Measurements from ENCODE around the gene CDK13.
"Not testable (repeated sequence)": the region's sequence is repeated elsewhere in the genome, so short reads cannot be mapped to it uniquely, and the experiment has no call there.

Gene CDK13

DNA sequence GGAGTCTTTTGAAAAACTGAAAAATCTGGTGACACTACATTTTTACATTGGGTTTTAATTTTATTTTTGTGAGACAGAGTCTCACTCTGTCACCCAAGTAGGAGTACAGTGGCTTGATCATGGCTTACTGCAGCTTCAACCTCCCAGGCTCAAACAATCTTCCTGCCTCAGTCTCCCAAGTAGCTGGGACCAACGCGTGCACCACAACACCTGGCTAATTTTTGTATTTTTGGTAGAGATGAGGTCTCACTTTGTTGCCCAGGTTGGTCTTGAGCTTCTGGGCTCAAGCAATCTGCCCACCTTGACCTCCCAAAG, 172.8 kb downstream of the CDK13 start:
- Histone ChIP-seq H3K9me3 (ENCODE audit: control insufficient read depth, insufficient read depth, low read length) (no peaks in the 10 kb centered on the region), H3K4me3 (ENCODE audit: low read length) (no peak overlapping the region), H3K4me1 (ENCODE audit: control insufficient read depth, insufficient read depth, low read length) (no peaks in the 10 kb centered on the region), H3K27ac (ENCODE audit: low read length) (no peak overlapping the region), H3K27me3 (ENCODE audit: control insufficient read depth, insufficient read depth, low read length) (no peaks in the 10 kb centered on the region), H3K36me3 (ENCODE audit: control insufficient read depth, insufficient read depth, low read length) (no peaks in the 10 kb centered on the region)
- DNase-seq (ENCODE audit: low read depth, low spot score): no peak
- WGBS (ENCODE audit: insufficient coverage, insufficient read length): no CpG with 5 or more reads among the region's 2 CpGs

DNA sequence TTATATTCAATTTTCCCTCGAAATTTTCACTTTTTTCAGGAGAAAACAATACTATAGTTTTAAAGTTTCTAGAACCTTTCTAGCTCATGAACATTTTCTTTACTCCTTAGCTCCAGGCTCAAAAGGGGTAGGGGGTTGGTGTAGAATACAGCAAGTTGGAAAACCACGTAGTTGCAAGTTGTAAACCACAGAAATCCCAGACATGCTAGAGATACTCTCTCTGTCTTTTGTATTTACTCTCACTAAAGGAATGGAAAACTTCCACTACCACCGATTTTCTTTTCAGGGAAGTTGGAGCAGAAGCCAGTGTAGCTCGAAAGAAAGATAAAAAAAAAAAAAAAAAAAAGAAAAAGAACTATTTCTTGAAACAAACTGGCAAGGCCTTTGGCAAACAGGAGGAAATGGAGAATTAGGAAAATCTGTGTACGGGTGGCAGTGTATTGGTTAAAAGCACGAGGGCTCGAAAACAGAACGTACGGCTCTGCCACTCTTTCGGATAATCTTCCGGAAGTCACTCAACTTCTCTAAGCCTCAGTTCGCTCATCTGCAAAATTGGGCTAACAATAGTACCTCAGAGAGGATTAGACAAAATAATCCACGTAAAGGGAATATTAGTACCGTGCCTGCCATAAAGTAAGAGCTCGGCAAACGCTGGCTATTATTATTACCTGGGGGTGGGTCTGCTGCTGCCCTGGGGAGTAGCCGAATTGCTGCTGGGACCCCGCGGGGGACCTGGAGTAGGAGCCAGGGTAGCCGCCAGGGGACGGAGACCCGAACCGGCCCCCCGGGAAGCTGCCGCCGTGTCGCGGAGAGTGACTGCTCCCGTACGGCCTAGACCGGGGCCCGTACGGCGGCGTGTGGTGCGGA, 183.7 kb downstream of the CDK13 start:
- H3K9me3 ChIP-seq (ENCODE audit: control insufficient read depth, insufficient read depth, low read length): no peaks in the 10 kb centered on the region
- H3K27me3 ChIP-seq (ENCODE audit: control insufficient read depth, insufficient read depth, low read length): no peaks in the 10 kb centered on the region
- H3K4me1 ChIP-seq (ENCODE audit: control insufficient read depth, insufficient read depth, low read length): no peaks in the 10 kb centered on the region
- WGBS (ENCODE audit: insufficient coverage, insufficient read length): no CpG with 5 or more reads among the region's 36 CpGs
- DNase-seq (ENCODE audit: low read depth, low spot score): no peak
- H3K36me3 ChIP-seq (ENCODE audit: control insufficient read depth, insufficient read depth, low read length): no peaks in the 10 kb centered on the region; the same call in 1 of the 2 replicates
- H3K27ac ChIP-seq (ENCODE audit: low read length): no peak overlapping the region
- H3K4me3 ChIP-seq (ENCODE audit: low read length): peak overlapping the region; percentile 87

DNA sequence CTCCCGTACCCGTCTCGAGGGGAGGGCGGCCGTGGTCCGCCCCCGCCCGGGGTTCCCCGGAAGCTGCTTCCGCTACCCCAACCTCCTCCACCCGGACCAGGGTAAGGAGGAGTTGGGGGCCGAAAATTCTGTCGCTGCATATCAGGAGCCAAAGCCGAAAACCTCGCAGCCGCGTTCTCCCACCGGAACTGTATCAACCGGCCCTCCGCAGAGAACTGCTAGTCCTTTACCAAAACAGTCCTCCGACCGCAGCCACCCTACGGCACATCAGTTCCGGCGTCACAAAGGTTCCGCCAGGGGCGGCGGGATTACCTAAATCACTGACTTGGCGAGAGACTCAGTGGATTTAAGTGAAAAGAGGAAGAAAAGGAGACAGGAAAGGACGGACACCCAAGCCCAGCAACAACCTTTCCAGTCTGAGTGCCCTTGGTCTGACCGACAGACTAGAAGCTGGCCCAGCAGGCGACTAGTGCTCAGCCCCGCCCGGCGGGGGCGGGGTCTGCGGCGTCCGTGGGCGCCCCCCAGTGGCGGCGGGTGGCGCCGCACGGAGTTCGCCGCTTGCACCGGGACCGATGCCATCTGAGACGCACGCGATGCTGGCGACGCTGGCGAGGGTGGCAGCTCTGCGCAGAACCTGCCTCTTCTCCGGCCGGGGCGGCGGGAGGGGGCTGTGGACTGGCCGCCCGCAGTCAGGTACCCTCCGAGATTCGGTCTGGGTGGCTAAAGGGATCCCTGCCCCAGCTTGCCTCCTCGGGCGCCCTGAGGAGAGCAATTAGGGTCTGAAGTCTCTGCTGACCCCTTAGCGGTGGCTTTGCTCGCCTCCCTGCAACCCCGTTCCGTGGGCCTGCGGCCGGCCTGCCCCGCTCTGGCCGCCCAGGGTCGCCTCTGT, 184.6 kb downstream of the CDK13 start, which contains the start of the genes MPLKIP and SUGCT:
TSS of gene MPLKIP (minus strand) at position 195 of the 889 bp plus-strand sequence. CDS start at position 140, 55 bp downstream.
TSS of gene SUGCT (plus strand) at position 578 of the 889 bp plus-strand sequence.
- DNase-seq (ENCODE audit: low read depth, low spot score): peak; percentile 58
- no peaks in the 10 kb centered on the region for H3K9me3 ChIP-seq (ENCODE audit: control insufficient read depth, insufficient read depth, low read length)
- no peaks in the 10 kb centered on the region for H3K27me3 ChIP-seq (ENCODE audit: control insufficient read depth, insufficient read depth, low read length)
- H3K4me3 ChIP-seq (ENCODE audit: low read length): peak within 1 kb of the TSS; percentile 87
- H3K27ac ChIP-seq (ENCODE audit: low read length): no peak within 1 kb of the TSS
- no peaks in the 10 kb centered on the region; the same call in 1 of the 2 replicates for H3K36me3 ChIP-seq (ENCODE audit: control insufficient read depth, insufficient read depth, low read length)
- H3K4me1 ChIP-seq (ENCODE audit: control insufficient read depth, insufficient read depth, low read length): no peaks in the 10 kb centered on the region
- no CpG with 5 or more reads among the region's 75 CpGs for WGBS (ENCODE audit: insufficient coverage, insufficient read length)

DNA sequence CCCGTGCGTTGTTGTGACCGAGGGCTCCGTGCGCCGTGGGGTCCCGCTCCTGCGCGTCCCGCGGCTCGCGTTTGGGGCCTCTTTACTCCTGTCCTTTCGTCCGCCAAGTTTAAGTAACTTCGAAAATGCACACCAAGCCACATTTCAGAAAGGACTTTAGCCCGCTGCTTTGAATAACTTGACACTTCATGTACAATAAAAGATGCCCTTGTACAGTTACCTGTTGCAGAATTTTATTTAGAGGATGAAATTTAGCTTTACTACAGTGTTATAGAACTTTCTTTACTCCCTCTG, 185.2 kb downstream of the CDK13 start:
- no peaks in the 10 kb centered on the region for H3K27me3 ChIP-seq (ENCODE audit: control insufficient read depth, insufficient read depth, low read length)
- peak overlapping the region; percentile 87; the same call in 1 of the 2 replicates for H3K4me3 ChIP-seq (ENCODE audit: low read length)
- no peaks in the 10 kb centered on the region for H3K9me3 ChIP-seq (ENCODE audit: control insufficient read depth, insufficient read depth, low read length)
- no peaks in the 10 kb centered on the region for H3K4me1 ChIP-seq (ENCODE audit: control insufficient read depth, insufficient read depth, low read length)
- DNase-seq (ENCODE audit: low read depth, low spot score): no peak
- H3K27ac ChIP-seq (ENCODE audit: low read length): no peak overlapping the region
- no CpG with 5 or more reads among the region's 17 CpGs for WGBS (ENCODE audit: insufficient coverage, insufficient read length)
- no peaks in the 10 kb centered on the region; the same call in 1 of the 2 replicates for H3K36me3 ChIP-seq (ENCODE audit: control insufficient read depth, insufficient read depth, low read length)

- no CpG with 5 or more reads among the region's 2 CpGs for WGBS (ENCODE audit: insufficient coverage, insufficient read length)
- H3K4me1 ChIP-seq (ENCODE audit: control insufficient read depth, insufficient read depth, low read length): no peaks in the 10 kb centered on the region
- H3K27ac ChIP-seq (ENCODE audit: low read length): no peak overlapping the region
- no peaks in the 10 kb centered on the region for H3K9me3 ChIP-seq (ENCODE audit: control insufficient read depth, insufficient read depth, low read length)
- no peak overlapping the region for H3K4me3 ChIP-seq (ENCODE audit: low read length)
- no peaks in the 10 kb centered on the region for H3K27me3 ChIP-seq (ENCODE audit: control insufficient read depth, insufficient read depth, low read length)
- no peaks in the 10 kb centered on the region; the same call in 1 of the 2 replicates for H3K36me3 ChIP-seq (ENCODE audit: control insufficient read depth, insufficient read depth, low read length)
- DNase-seq (ENCODE audit: low read depth, low spot score): no peak
These were observed 187.5 kb downstream of the CDK13 start for GRCh38 chr7:40137563-40137962.

- H3K27me3 ChIP-seq (ENCODE audit: control insufficient read depth, insufficient read depth, low read length): no peaks in the 10 kb centered on the region
- DNase-seq (ENCODE audit: low read depth, low spot score): no peak
- no peak overlapping the region for H3K4me3 ChIP-seq (ENCODE audit: low read length)
- no peak overlapping the region for H3K27ac ChIP-seq (ENCODE audit: low read length)
- H3K36me3 ChIP-seq (ENCODE audit: control insufficient read depth, insufficient read depth, low read length): no peaks in the 10 kb centered on the region; the same call in 1 of the 2 replicates
- no peaks in the 10 kb centered on the region for H3K9me3 ChIP-seq (ENCODE audit: control insufficient read depth, insufficient read depth, low read length)
- H3K4me1 ChIP-seq (ENCODE audit: control insufficient read depth, insufficient read depth, low read length): no peaks in the 10 kb centered on the region
- WGBS (ENCODE audit: insufficient coverage, insufficient read length): no CpG with 5 or more reads among the region's 5 CpGs
These were observed 188.9 kb downstream of the CDK13 start for GRCh38 chr7:40138973-40139372.

DNA sequence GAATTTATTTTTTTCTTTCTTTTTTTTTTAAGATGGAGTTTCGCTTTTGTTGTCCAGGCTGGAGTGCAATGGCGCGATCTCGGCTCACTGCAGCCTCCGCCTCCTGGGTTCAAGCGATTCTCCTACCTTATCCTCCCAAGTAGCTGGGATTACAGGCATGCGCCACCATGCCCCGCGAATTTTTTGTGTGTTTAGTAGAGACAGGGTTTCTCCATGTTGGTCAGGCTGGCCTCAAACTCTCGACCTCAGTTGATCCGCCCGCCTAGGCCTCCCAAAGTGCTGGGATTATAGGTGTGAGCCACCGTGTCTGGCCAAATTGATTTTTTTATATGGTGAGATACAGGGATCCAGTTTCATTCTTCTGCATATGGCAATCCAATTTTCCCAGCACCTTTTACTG, 189.8 kb downstream of the CDK13 start:
- no CpG with 5 or more reads among the region's 13 CpGs for WGBS (ENCODE audit: insufficient coverage, insufficient read length)
- H3K27me3 ChIP-seq (ENCODE audit: control insufficient read depth, insufficient read depth, low read length); H3K4me1 ChIP-seq (ENCODE audit: control insufficient read depth, insufficient read depth, low read length); H3K27ac ChIP-seq (ENCODE audit: low read length); DNase-seq (ENCODE audit: low read depth, low spot score); H3K4me3 ChIP-seq (ENCODE audit: low read length); H3K9me3 ChIP-seq (ENCODE audit: control insufficient read depth, insufficient read depth, low read length); H3K36me3 ChIP-seq (ENCODE audit: control insufficient read depth, insufficient read depth, low read length): not testable (repeated sequence)

DNA sequence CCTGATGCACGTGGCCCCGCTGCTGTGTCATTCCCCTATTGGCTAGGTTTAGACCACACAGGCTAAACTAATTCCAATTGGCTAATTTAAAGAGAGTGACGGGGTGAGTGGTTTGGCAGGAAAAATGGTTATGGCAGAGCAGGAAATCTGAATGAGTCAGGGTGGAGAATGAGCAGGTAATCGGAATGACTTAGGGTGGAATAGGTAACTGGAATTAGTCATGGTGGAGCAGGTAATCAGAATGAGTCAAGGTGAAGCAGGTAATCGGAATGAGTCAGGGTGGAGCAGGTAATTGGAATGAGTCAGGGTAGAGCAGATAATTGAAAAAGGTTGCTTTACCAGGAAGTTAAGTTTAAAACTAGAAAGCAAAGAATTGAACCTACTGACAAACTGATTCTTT, 191.9 kb downstream of the CDK13 start:
- not testable (repeated sequence) for H3K27me3 ChIP-seq (ENCODE audit: control insufficient read depth, insufficient read depth, low read length); H3K4me1 ChIP-seq (ENCODE audit: control insufficient read depth, insufficient read depth, low read length); H3K9me3 ChIP-seq (ENCODE audit: control insufficient read depth, insufficient read depth, low read length); H3K4me3 ChIP-seq (ENCODE audit: low read length); DNase-seq (ENCODE audit: low read depth, low spot score); H3K27ac ChIP-seq (ENCODE audit: low read length); H3K36me3 ChIP-seq (ENCODE audit: control insufficient read depth, insufficient read depth, low read length)
- no CpG with 5 or more reads among the region's 5 CpGs for WGBS (ENCODE audit: insufficient coverage, insufficient read length)

- H3K9me3 ChIP-seq (ENCODE audit: control insufficient read depth, insufficient read depth, low read length); H3K27me3 ChIP-seq (ENCODE audit: control insufficient read depth, insufficient read depth, low read length); H3K36me3 ChIP-seq (ENCODE audit: control insufficient read depth, insufficient read depth, low read length); DNase-seq (ENCODE audit: low read depth, low spot score); H3K4me1 ChIP-seq (ENCODE audit: control insufficient read depth, insufficient read depth, low read length); H3K4me3 ChIP-seq (ENCODE audit: low read length); H3K27ac ChIP-seq (ENCODE audit: low read length): not testable (repeated sequence)
- no CpG with 5 or more reads among the region's 3 CpGs for WGBS (ENCODE audit: insufficient coverage, insufficient read length)
These were observed 195.6 kb downstream of the CDK13 start for GRCh38 chr7:40145596-40146130.

All from iPS DF 6.9 (cell line).